ENCODE measurements around the gene PMM1.

PMM1 gene

GRCh38 chr22:41548830-41549211, 40.8 kb downstream of the PMM1 start:
- Mint-ChIP-seq H3K4me1 (ENCODE audit: low read depth) (peaks cover 12% of the 10 kb centered on the region), H3K27ac (no peak overlapping the region), H3K36me3 (ENCODE audit: low read depth) (peaks cover 7% of the 10 kb centered on the region), H3K27me3 (peaks cover 23% of the 10 kb centered on the region), H3K9me3 (no peaks in the 10 kb centered on the region), H3K4me3 (no peak overlapping the region)
- intact Hi-C loops (cut with micrococcal nuclease) = no loop called here

- intact Hi-C loops (cut with micrococcal nuclease) = loop anchor here (1.0 to 2.0 kb wide), 2 partner anchors 44 to 76 kb away; partner anchors contain the start of genes DESI1, PMM1 and XRCC6
- Mint-ChIP-seq H3K36me3 (ENCODE audit: low read depth) (peaks cover 34% of the 10 kb centered on the region), H3K27me3 (peaks cover 5% of the 10 kb centered on the region), H3K27ac (peak overlapping the region; percentile 89), H3K9me3 (no peaks in the 10 kb centered on the region), H3K4me3 (peak overlapping the region; percentile 90), H3K4me1 (ENCODE audit: low read depth) (peaks cover 44% of the 10 kb centered on the region)
These were observed 44.8 kb downstream of the PMM1 start for GRCh38 chr22:41544671-41545476.

GRCh38 chr22:41543854-41544670, 45.6 kb downstream of the PMM1 start, which contains the start of gene POLR3H:
Gene POLR3H, minus strand, starts transcription at chr22:41544470. Its CDS starts 369 bp downstream, at chr22:41544101.
- Mint-ChIP-seq H3K36me3 (ENCODE audit: low read depth) (peaks cover 43% of the 10 kb centered on the region), H3K27ac (peak within 1 kb of the TSS; percentile 89), H3K4me3 (peak within 1 kb of the TSS; percentile 90), H3K9me3 (no peaks in the 10 kb centered on the region), H3K4me1 (ENCODE audit: low read depth) (peaks cover 44% of the 10 kb centered on the region), H3K27me3 (peaks cover 5% of the 10 kb centered on the region)
- intact Hi-C loops (cut with micrococcal nuclease) = loop anchor here (1.0 to 2.0 kb wide), 2 partner anchors 45 to 77 kb away; partner anchors contain the start of genes DESI1, PMM1 and XRCC6

- peaks cover 44% of the 10 kb centered on the region for H3K4me1 Mint-ChIP-seq (ENCODE audit: low read depth)
- peak overlapping the region; percentile 89 for H3K27ac Mint-ChIP-seq
- H3K36me3 Mint-ChIP-seq (ENCODE audit: low read depth) = peaks cover 61% of the 10 kb centered on the region
- no peaks in the 10 kb centered on the region for H3K9me3 Mint-ChIP-seq
- no peak overlapping the region for H3K4me3 Mint-ChIP-seq
- intact Hi-C loops (cut with micrococcal nuclease) = no loop called here
- H3K27me3 Mint-ChIP-seq = peaks cover 3% of the 10 kb centered on the region
These were observed 47.4 kb downstream of the PMM1 start for GRCh38 chr22:41542224-41542623.

GRCh38 chr22:41541484-41541883, 48.2 kb downstream of the PMM1 start:
- intact Hi-C loops (cut with micrococcal nuclease) = no loop called here
- Mint-ChIP-seq H3K9me3 (no peaks in the 10 kb centered on the region), H3K27me3 (peaks cover 3% of the 10 kb centered on the region), H3K4me1 (ENCODE audit: low read depth) (peaks cover 44% of the 10 kb centered on the region), H3K36me3 (ENCODE audit: low read depth) (peaks cover 66% of the 10 kb centered on the region), H3K27ac (no peak overlapping the region), H3K4me3 (no peak overlapping the region)

GRCh38 chr22:41540365-41540764, 49.3 kb downstream of the PMM1 start:
- no peaks in the 10 kb centered on the region for H3K27me3 Mint-ChIP-seq
- intact Hi-C loops (cut with micrococcal nuclease) = no loop called here
- H3K27ac Mint-ChIP-seq = no peak overlapping the region
- no peaks in the 10 kb centered on the region for H3K9me3 Mint-ChIP-seq
- H3K4me1 Mint-ChIP-seq (ENCODE audit: low read depth) = peaks cover 44% of the 10 kb centered on the region
- no peak overlapping the region for H3K4me3 Mint-ChIP-seq
- H3K36me3 Mint-ChIP-seq (ENCODE audit: low read depth) = peaks cover 69% of the 10 kb centered on the region

GRCh38 chr22:41540006-41540315, 49.7 kb downstream of the PMM1 start:
- H3K9me3 Mint-ChIP-seq = no peaks in the 10 kb centered on the region
- no peaks in the 10 kb centered on the region for H3K27me3 Mint-ChIP-seq
- intact Hi-C loops (cut with micrococcal nuclease) = no loop called here
- H3K36me3 Mint-ChIP-seq (ENCODE audit: low read depth) = peaks cover 73% of the 10 kb centered on the region
- peaks cover 41% of the 10 kb centered on the region for H3K4me1 Mint-ChIP-seq (ENCODE audit: low read depth)
- no peak overlapping the region for H3K4me3 Mint-ChIP-seq
- no peak overlapping the region for H3K27ac Mint-ChIP-seq

- H3K27me3 Mint-ChIP-seq = no peaks in the 10 kb centered on the region
- intact Hi-C loops (cut with micrococcal nuclease) = no loop called here
- no peak overlapping the region for H3K27ac Mint-ChIP-seq
- H3K4me3 Mint-ChIP-seq = no peak overlapping the region
- H3K9me3 Mint-ChIP-seq = no peaks in the 10 kb centered on the region
- peaks cover 77% of the 10 kb centered on the region for H3K36me3 Mint-ChIP-seq (ENCODE audit: low read depth)
- peaks cover 35% of the 10 kb centered on the region for H3K4me1 Mint-ChIP-seq (ENCODE audit: low read depth)
These were observed 50.3 kb downstream of the PMM1 start for GRCh38 chr22:41539146-41540005.

GRCh38 chr22:41538583-41538982, 51.1 kb downstream of the PMM1 start:
- Mint-ChIP-seq H3K4me3 (no peak overlapping the region), H3K9me3 (no peaks in the 10 kb centered on the region), H3K4me1 (ENCODE audit: low read depth) (peaks cover 30% of the 10 kb centered on the region), H3K36me3 (ENCODE audit: low read depth) (peaks cover 78% of the 10 kb centered on the region), H3K27me3 (no peaks in the 10 kb centered on the region), H3K27ac (no peak overlapping the region)
- intact Hi-C loops (cut with micrococcal nuclease) = no loop called here

GRCh38 chr22:41537203-41537602, 52.4 kb downstream of the PMM1 start:
- Mint-ChIP-seq H3K4me1 (ENCODE audit: low read depth) (peaks cover 16% of the 10 kb centered on the region), H3K9me3 (no peaks in the 10 kb centered on the region), H3K4me3 (no peak overlapping the region), H3K27me3 (no peaks in the 10 kb centered on the region), H3K27ac (peak overlapping the region; percentile 53), H3K36me3 (ENCODE audit: low read depth) (peaks cover 84% of the 10 kb centered on the region)
- intact Hi-C loops (cut with micrococcal nuclease) = no loop called here

- peak overlapping the region; percentile 7 for H3K27ac Mint-ChIP-seq
- H3K4me3 Mint-ChIP-seq = no peak overlapping the region
- intact Hi-C loops (cut with micrococcal nuclease) = no loop called here
- H3K36me3 Mint-ChIP-seq (ENCODE audit: low read depth) = peaks cover 89% of the 10 kb centered on the region
- H3K9me3 Mint-ChIP-seq = no peaks in the 10 kb centered on the region
- no peaks in the 10 kb centered on the region for H3K27me3 Mint-ChIP-seq
- H3K4me1 Mint-ChIP-seq (ENCODE audit: low read depth) = peaks cover 5% of the 10 kb centered on the region
These were observed 54.4 kb downstream of the PMM1 start for GRCh38 chr22:41535244-41535643.

- Mint-ChIP-seq H3K27ac (no peak overlapping the region), H3K27me3 (no peaks in the 10 kb centered on the region), H3K9me3 (no peaks in the 10 kb centered on the region), H3K36me3 (ENCODE audit: low read depth) (peaks cover 89% of the 10 kb centered on the region), H3K4me3 (no peak overlapping the region), H3K4me1 (ENCODE audit: low read depth) (peaks cover 5% of the 10 kb centered on the region)
- intact Hi-C loops (cut with micrococcal nuclease) = no loop called here
These were observed 55.4 kb downstream of the PMM1 start for GRCh38 chr22:41534219-41534618.

GRCh38 chr22:41532908-41533825, 56.5 kb downstream of the PMM1 start:
- Mint-ChIP-seq H3K4me1 (ENCODE audit: low read depth) (peaks cover 5% of the 10 kb centered on the region), H3K27me3 (no peaks in the 10 kb centered on the region), H3K27ac (no peak overlapping the region), H3K36me3 (ENCODE audit: low read depth) (peaks cover 89% of the 10 kb centered on the region), H3K4me3 (no peak overlapping the region), H3K9me3 (no peaks in the 10 kb centered on the region)
- intact Hi-C loops (cut with micrococcal nuclease) = no loop called here

Data from dendritic cell treated with granulocyte-macrophage colony-stimulating factor and Interleukin-4, amounts not matched to agents 40 ng/mL and 50 ng/mL, for 4 days (primary cell).